ENCODE data around the gene IVL.

The IVL gene

DNA sequence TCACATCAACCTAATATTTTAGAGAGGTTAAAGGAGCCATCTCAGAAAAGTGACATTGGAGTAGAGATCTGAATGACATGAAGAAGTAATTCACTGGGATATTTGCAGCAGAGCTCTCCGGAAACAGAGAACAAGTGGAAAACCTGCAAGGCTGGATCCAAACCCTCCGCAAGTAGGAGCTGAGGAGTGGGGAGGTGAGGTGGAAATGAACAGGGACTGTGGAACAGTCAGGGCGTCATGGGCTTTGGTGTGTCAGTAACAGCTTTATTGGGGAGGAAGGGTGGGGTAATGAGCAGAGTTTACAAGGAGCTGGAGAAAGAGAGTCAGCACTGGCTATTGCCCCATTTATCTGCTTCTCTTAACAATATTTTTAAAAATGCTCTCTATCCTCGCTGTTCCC is 9.3 kb upstream of the IVL start:
- no peak for DNase-seq

- no peak for DNase-seq
These were observed 8.5 kb upstream of the IVL start for GRCh38 chr1:152899883-152900282.

DNA sequence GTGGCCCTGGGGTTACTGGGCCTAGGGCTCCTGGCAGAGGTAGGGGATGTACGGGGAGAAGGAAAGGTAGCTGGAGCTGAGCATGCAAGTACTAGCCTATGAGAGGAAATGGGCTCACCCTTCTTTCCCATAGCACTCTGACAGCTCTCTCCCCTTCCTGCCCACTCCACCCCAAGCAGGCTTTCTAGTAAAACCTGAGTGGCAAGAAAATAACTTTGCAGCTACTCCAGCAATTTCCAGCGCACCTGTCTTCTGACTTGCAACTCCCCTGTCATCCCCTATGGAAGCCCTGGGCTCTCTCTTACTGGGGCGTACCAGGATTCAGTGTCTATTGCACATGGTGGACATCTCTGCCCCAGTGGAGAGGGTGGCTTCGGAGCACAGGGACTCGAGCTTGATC is 6.7 kb upstream of the IVL start:
- no peak for DNase-seq

GRCh38 chr1:152902636-152903035 is 5.7 kb upstream of the IVL start:
- DNase-seq = no peak

- no peak for DNase-seq
These were observed 3.5 kb upstream of the IVL start for GRCh38 chr1:152904688-152905440.

- DNase-seq = no peak
These were observed 2.3 kb upstream of the IVL start for GRCh38 chr1:152906023-152906565.

- no peak for DNase-seq
These were observed 860 bp downstream of the IVL start for GRCh38 chr1:152909206-152909605.

- DNase-seq = no peak
These were observed 4.1 kb downstream of the IVL start for GRCh38 chr1:152912471-152912870.

- DNase-seq = no peak
These were observed 4.6 kb downstream of the IVL start for GRCh38 chr1:152912900-152913299.

DNA sequence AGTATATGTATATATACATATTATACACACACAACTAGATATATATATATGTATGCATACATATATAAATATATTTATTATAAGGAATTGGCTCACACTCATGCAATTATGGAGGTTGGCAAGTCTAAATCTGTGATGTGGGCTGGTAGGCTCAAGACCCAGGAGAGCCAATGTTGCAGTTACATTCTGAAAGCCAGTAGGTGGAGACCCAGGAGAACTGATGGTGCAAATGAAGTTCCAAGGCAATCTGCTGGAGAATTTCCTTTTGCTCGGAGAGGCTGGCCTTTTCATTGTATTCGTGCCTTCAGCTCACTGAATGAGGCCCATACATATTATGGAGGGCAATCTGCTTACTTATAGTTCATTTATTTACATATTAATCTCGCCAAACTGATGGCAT is 9.4 kb downstream of the IVL start:
- peak; percentile 7 for DNase-seq

DNA sequence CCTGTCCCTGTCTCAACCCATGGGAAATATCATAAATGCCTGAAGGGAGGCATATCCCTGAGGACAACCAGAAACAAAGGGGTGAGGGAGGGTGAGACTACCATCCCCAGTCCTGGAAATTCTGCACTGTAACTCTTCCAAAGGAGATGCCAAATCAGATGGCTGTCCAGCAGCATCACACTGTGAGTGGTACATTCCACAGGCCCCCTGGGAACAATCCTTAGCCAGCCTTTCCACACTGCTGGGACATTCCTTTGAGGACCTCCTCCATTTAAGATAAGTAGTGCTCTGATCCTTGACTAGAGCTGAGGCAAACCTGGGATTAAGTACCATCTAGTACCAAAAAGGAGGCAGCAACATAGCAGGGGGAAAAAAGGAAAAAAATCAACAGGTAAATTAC is 10.7 kb downstream of the IVL start:
- no peak for DNase-seq

GRCh38 chr1:152924191-152924590 is 15.8 kb downstream of the IVL start:
- DNase-seq = no peak

- no peak for DNase-seq
These were observed 17.7 kb downstream of the IVL start for GRCh38 chr1:152926091-152926490.

GRCh38 chr1:152928671-152929070 is 20.3 kb downstream of the IVL start:
- DNase-seq = no peak

- no peak for DNase-seq
These were observed 23.9 kb downstream of the IVL start for GRCh38 chr1:152932170-152932811.

- no peak for DNase-seq
These were observed 24.9 kb downstream of the IVL start for GRCh38 chr1:152933196-152933595.

DNA sequence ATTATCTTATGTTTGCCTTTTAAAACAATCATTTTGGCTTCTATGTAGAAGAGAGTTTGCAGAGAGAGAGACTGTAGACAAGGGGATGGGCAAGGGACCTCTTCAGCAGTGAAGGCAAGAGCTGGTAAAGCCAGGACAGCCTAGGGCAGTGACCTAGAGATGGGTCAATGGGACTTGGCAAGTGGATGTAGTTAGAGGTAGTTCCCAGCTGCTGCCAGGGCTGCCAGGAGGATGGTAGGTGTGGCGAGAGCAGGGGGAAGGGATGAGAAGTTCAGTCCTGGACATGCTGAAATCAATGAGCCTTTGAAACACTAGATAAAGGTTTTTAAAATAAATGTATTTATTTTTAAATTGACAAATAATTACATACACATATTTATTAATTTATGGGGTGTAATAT is 32.3 kb downstream of the IVL start:
- DNase-seq = no peak

- DNase-seq = no peak
These were observed 32.8 kb downstream of the IVL start for GRCh38 chr1:152941037-152941711.

GRCh38 chr1:152942161-152942560 is 33.8 kb downstream of the IVL start:
- DNase-seq = no peak

- no peak for DNase-seq
These were observed 37.9 kb downstream of the IVL start for GRCh38 chr1:152946248-152946647.

DNA sequence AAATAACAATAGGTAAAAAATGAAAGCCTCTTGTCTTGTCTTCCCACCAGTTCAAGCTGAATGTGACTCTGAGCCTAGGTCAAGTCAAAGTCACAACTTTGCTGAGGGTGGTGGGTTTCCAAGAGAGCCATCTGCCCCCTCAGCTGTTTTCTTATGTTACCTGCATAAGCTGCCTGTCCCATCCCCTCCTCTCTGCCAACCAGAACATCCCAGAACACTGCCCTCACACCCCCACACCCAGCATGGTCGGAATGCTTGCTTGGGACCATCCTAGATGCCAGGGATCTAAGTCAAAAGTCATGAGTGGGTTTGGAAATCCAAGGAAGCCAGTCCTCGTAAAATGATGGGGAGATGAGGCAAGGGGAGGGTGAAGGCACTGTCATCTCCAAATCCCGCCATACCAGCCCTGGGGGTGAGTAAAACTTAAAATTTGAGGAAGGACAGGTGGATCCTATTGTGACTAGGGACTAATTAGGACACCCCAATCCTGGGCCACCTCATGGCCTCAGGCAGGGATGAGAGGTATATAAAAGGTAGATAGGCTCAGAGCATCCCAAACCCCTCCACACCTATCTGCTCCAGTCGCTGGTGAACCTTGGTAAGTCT is 38.4 kb downstream of the IVL start, which contains the start of gene SPRR5:
SPRR5 (plus strand) TSS at position 556 of the 606 bp plus-strand sequence. CDS start 1,349 bp downstream, outside the sequence.
- no peak for DNase-seq

DNA sequence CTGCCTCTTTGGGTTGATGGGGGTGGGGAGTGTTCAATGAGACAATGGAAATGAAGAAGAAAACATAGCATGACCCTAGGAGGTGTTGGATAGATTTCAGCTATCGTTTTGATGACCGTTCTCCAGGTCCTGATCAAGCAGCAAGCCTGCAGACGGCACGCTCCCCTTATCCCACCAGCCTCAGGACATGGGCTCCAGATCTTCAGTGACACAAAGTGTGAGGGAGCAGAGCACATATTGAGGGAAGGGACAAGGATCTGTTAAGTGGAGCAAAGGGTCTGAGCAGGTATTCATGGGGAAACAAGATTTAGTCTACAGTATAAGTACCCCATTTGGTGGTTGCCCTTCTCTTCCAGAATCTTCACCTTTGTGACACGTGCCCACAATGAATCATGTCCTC is 43.4 kb downstream of the IVL start:
- DNase-seq = no peak

DNA sequence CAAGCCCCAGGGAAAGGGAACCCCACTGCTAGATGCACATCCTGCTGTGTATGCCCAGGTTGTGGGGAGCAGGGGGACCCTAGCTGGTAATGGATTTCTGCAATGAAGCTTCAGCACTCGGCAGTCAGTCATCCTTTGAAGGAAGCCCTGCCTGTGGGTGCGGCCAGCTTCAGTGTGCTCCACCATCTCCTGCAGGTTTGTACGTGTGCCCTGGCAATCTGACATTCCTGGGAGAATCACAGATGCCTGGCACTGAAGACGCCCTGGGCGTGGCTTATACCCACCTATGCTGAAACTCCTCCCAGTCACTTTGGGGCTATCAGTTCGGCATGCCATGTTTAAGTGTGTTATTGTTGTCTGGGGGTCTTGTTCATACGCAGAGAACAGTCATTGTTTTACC is 45.4 kb downstream of the IVL start:
- DNase-seq = no peak
